AG04450 (cell line): Measurements from ENCODE around the gene MACF1. TPM values are rescaled to one million over a fixed set of nuclear protein-coding genes. Genes with fewer than 3 reads are reported as not detected.

Experiments
- CTCF ChIA-PET: fragments of 300-600, 350-600 bp; formaldehyde crosslinking; extraction: SDS; loops from one replicate; lab custom pipeline; 2022; ENCODE audit warnings: antibody characterized with exemption, inconsistent platforms; lab: Charles Lee
- POLR2A ChIA-PET: fragments of 350-600 bp; formaldehyde crosslinking; extraction: SDS; loops from one replicate; lab custom pipeline; 2021; ENCODE audit warnings: antibody characterized with exemption, inconsistent platforms; lab: Yijun Ruan, JAX
- DNase-seq: peaks from one replicate; pipeline ENCODE4 v3.0.0-alpha.2; 2011; ENCODE audit warnings: low read depth, low spot score
- H3K27ac ChIP-seq: one replicate; pipeline ENCODE4 v1.5.1; 2012; ENCODE audit warnings: low read depth, low read length, control low read depth
- H3K27me3 ChIP-seq: one replicate; pipeline ENCODE4 v1.6.0; 2012; ENCODE audit warnings: low read length; ENCODE audit not compliant: control insufficient read depth, insufficient read depth
- H3K4me3 ChIP-seq: 2 replicates; pipeline ENCODE4 v1.5.1; 2011; ENCODE audit warnings: mild to moderate bottlenecking, low read depth, low read length, control low read depth
- H3K9me3 ChIP-seq: 2 replicates; pipeline ENCODE4 v1.5.1; 2012; ENCODE audit warnings: low read length; ENCODE audit not compliant: control insufficient read depth, insufficient read depth
- CTCF ChIP-seq: IDR thresholded peaks from 2 replicates; pipeline ENCODE4 v1.5.1; 2011; ENCODE audit warnings: low read depth, low read length, control low read depth, inconsistent platforms
- polyA plus RNA-seq: library from polyadenylated mRNA; depleted of rRNA; stranded (reverse); fragments of >200 nt; gene quantifications from 2 replicates; pipeline ENCODE4 v1.2.3, GENCODE V29; 2011

The MACF1 gene
- polyA plus RNA-seq, 1 experiment: 118 TPM

- no peak for DNase-seq
- no peak for TF ChIP-seq CTCF
- no peak overlapping the region for H3K4me3 ChIP-seq
- no peaks in the 10 kb centered on the region for H3K9me3 ChIP-seq
- CTCF ChIA-PET: interaction anchor here (0.7 to 3.9 kb wide), 2 partner anchors 134 to 228 kb away, joined by 3 to 11 read pairs; no protein-coding TSS in a partner anchor
- no peaks in the 10 kb centered on the region for H3K27me3 ChIP-seq
- POLR2A ChIA-PET: no interaction called here
- H3K27ac ChIP-seq: no peak overlapping the region
These were observed 122.3 kb downstream of the MACF1 start for GRCh38 chr1:39326836-39327235.

GRCh38 chr1:39328095-39328494, 123.6 kb downstream of the MACF1 start:
- no peaks in the 10 kb centered on the region for H3K9me3 ChIP-seq
- no peak for DNase-seq
- no peak for TF ChIP-seq CTCF
- H3K4me3 ChIP-seq: no peak overlapping the region
- no peak overlapping the region for H3K27ac ChIP-seq
- ChIA-PET CTCF (interaction anchor here (0.6 to 3.9 kb wide), 2 partner anchors 67 to 230 kb away, joined by 3 to 11 read pairs; no protein-coding TSS in a partner anchor), POLR2A (no interaction called here)
- H3K27me3 ChIP-seq: no peaks in the 10 kb centered on the region

- Histone ChIP-seq H3K4me3 (no peak overlapping the region), H3K9me3 (no peaks in the 10 kb centered on the region), H3K27ac (no peak overlapping the region), H3K27me3 (no peaks in the 10 kb centered on the region)
- POLR2A ChIA-PET: no interaction called here
- DNase-seq: no peak
- CTCF ChIA-PET: interaction anchor here (0.6 to 3.9 kb wide), 2 partner anchors 68 to 230 kb away, joined by 3 to 11 read pairs; no protein-coding TSS in a partner anchor
- no peak for TF ChIP-seq CTCF
These were observed 124.2 kb downstream of the MACF1 start for GRCh38 chr1:39328586-39329121.

GRCh38 chr1:39331647-39332046, 127.2 kb downstream of the MACF1 start:
- POLR2A ChIA-PET: no interaction called here
- no peak overlapping the region for H3K27ac ChIP-seq
- H3K27me3 ChIP-seq: no peaks in the 10 kb centered on the region
- TF ChIP-seq CTCF: no peak
- H3K4me3 ChIP-seq: no peak overlapping the region
- no peak for DNase-seq
- no peaks in the 10 kb centered on the region for H3K9me3 ChIP-seq
- CTCF ChIA-PET: interaction anchor here (0.8 to 2.0 kb wide), 2 partner anchors 207 to 240 kb away, joined by 3 to 4 read pairs; no protein-coding TSS in a partner anchor

GRCh38 chr1:39332291-39332690, 127.8 kb downstream of the MACF1 start:
- POLR2A ChIA-PET: no interaction called here
- no peak overlapping the region for H3K27ac ChIP-seq
- CTCF ChIA-PET: interaction anchor here (0.6 to 2.0 kb wide), 2 partner anchors 13 to 207 kb away, joined by 4 to 5 read pairs; no protein-coding TSS in a partner anchor
- no peak for DNase-seq
- H3K4me3 ChIP-seq: no peak overlapping the region
- H3K27me3 ChIP-seq: no peaks in the 10 kb centered on the region
- H3K9me3 ChIP-seq: no peaks in the 10 kb centered on the region
- no peak for TF ChIP-seq CTCF
